HG03558 (cell line): ENCODE measurements around the gene DGKG.

Experiments used
- ATAC-seq: cut with Tn5 transposase; IDR thresholded peaks from one replicate; pipeline ENCODE4 v1.9.1; 2021; ENCODE audit warnings: moderate number of reproducible peaks; ENCODE audit not compliant: unreplicated experiment; ENCODE audit errors: extremely low read depth

DGKG gene

DNA sequence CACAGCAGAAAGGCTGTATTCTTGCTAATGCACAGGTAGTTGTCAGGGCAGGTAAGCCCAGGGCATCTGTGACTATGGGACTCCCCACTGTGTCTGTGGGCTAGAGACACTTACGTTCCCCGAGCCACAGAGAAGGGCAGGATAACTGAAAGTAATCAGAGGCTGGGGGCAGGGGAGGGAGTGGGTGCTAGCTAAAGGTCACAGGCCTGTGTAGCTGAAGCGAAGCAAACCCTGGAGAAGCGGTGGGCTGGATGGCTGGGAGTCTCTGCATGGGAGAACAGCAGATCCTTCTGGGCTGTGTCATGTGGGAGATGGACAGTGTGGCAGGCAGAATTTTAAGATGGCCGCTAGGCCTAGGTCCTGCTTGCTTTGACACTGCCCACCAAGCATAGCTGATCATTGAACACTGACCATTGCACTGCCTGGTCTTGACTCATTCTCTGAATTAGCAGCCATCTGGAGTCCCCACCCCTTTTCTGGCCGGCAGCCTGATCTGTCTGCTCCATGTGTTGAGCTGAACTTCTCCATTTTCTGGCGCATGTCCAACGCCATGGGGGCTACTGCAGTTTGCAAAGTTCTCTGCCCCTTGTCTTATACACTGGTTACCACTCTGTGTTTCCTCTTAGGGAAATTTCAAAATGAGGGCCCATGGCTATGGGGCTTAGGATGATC is 110.0 kb downstream of the DGKG start:
- ATAC-seq = no peak

DNA sequence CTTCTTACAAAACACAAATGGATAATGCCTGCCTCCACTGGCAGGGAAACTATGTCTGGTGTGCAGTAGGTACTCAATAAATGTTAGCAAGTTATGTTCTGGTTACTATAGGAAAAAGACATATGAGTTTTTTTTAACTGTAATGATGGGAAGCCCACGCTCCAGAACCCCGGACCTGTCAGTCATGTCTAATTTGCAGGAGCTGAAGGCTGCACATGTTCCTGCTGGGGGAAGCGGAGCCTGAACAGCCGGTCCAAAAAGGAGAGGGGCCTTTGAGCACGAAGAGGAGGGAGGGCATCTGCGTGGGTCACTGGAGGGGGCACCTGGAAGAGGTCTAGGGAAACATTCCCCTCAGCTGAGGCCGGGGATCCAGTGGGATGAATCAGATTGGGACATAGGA is 113.2 kb downstream of the DGKG start:
- ATAC-seq = no peak

DNA sequence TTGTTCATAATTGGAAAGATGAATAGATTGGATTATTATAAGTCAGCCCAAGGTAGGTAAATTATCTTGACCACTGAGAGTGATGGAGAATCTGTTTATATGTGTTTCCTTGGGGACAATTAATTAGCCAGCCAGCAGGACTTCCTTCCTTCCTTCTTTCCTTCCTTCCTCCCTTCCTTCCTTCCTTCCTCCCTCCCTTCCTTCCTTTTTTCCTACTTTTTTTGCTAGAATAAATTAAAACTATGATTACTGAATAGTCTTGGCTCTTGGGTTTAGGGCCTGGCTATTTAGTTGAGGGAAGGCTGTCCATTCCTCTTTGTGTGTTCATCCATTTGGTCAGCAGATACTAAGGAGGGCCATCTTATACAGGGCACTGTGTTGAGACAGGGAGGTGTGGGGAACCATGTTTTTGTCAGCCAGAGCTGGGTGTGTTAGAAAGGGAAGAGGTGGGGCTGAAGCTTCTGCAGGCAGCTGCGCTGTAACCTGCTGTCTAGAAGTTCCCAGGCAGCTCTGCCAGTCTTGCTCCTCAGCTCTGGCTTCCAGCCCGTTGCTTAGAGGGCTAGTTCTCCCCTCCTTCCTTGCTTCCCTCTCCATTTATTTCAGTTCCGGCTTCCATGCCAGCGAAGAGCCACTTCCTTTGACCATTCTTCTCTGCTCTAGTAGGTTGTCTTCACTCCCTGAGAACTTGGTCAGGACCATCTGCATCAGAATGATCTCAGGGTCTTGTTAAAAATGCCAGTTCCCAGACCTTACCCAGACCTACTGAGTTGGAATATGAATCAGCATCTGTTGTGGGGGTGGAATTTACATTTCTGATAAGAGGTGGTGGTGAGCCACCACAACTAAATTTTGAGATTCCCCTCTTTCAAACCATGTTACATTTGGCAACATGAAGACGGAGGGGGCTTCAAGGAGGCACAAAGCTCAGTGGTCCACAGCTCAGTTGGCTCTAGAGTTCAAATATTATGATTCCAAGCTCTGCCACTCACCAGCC is 113.9 kb downstream of the DGKG start:
- no peak for ATAC-seq

DNA sequence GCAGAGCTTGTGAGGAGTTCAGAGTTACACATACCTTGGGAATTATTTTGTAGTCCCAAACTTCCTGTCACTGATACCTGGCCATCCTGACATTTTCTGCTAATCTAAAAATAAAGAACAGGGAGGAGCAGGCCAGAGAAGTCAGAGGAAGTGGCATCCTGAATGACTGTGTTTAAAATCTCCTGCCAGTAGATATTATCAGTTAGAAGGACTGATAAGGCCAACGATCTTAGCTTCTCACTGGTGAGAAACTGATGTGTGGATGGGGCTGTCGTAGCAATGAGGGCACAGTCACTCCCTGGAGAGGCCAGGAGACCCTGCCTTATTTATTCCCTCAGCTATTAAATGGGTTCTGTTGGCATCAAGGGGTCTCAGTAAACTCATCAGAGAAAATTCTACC is 115.1 kb downstream of the DGKG start:
- ATAC-seq = no peak

DNA sequence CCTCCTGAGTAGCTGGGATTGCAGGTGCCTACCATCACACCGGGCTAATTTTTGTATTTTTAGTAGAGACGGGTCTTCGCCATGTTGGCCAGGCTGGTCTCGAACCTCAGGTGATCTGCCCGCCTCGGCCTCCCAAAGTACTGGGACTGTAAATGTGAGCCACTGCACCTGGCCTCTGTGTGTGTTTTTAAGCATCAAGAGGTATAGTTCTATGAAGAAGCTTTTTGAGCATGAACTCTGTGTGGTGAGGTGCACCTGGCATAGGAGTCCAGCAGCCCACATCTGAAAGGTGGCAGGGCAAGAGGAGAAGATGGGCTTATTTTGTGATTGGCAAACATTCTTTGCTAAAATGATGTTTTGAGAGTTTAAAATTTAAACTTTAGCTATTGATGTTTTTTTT is 118.0 kb downstream of the DGKG start:
- ATAC-seq = no peak

DNA sequence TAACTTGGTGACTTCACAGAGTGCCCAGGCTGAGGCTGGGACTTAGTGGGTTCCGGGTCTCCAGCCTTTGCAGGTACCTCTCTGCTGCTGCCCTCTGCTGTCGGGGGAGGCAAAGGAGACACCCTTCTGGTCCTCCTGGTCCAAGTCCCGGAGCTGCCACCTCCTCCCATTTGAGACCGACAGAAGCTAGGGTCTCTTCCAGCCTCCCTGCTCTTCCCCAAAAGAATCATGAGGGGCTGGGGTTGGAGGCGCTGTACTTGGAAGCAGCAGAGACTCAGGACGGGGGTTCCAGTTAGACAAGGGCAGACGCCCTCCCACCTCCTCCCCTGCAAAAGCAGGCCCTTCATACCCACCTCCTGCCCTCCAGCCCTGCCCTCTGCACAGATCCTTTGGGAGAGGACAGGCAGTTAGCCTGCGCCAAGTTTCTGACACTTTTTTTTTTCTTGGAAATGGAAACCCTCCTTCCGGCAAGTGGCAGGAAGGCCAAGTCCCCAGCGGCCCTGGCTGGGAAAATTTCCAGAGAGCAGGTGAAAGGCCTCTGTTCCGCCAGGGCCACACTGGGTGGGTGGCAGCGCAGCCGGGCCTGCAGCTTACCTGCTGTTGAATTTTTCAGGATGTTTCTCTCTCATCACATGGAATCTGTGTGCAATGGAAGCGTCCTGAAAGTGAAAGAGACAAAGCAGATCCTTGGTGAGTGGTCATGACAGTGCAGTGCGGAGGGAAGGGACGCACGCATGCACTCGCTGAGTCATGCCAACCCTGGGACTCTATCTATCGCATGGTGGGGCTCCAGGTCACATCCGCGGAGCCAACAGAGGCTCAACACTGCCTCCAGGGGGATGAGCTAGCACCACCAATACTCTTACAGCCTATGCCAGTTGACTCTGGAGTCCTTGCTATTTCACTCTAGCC is 119.9 kb downstream of the DGKG start:
- peak; percentile 37 for ATAC-seq

DNA sequence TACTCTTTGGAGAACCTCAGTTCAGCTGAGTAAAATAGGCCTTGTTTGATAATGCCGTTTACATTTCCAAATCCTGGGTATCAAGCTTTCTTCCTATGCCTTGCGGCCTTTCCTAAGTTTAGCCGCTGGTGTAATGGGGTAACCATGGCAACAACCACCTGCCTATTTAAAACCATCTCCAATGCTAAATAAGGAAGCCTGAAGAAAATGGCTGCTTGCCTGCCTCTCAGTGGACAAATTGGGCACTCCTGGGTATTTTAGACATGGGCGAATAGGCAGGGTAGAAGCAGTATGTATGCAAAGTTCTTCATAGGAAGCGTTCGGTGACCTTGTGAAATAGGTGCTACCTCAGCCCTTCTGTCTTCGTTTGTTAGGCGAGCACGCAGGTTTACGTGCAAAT is 122.7 kb downstream of the DGKG start:
- no peak for ATAC-seq

DNA sequence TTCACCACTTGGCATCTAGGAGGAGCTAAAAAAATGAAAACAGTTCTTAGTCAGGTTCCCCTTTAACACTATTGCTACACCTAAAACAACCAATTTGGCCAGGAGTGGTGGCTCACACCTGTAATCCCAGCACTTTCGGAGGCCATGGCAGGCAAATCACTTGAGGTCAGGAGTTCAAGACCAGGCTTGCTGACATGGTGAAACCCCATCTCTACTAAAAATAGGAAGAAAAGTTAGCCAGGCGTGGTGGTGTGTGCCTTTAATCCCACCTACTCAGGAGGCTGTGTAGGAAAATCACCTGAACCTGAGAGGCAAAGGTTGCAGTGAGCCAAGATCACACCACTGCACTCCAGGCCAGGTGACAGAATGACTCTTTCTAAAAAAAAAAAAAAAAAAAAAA is 124.1 kb downstream of the DGKG start:
- no peak for ATAC-seq

DNA sequence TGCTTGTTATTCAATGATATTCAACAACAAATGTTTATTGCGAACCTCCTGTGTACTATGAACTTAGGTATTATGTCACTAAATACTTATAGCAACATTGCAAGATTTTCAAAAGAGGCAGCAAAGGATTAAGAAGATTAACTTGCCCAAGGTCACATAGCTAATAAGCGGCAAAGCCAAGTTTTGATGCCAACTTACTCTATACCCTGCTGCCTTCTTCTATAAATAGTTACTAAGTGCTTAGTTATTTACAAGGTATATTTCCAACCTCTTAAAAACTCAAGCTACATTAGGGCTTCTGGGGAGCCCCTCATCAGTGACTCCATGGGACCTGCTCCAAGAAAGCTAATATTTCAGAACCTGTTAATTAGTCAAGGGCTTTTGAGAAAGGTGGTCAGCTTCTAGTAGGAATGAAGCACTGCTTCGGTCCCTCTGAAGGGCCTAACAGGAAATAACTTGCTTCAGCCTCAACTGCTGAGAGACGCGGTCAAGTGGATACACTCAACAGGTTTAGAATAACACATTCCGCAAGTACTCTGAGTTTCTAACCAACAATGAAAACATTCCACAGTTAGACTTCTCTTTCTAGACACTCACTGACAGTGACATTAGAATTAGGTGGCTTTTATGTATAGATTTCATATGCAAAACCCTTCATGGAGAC is 125.5 kb downstream of the DGKG start:
- ATAC-seq = no peak

DNA sequence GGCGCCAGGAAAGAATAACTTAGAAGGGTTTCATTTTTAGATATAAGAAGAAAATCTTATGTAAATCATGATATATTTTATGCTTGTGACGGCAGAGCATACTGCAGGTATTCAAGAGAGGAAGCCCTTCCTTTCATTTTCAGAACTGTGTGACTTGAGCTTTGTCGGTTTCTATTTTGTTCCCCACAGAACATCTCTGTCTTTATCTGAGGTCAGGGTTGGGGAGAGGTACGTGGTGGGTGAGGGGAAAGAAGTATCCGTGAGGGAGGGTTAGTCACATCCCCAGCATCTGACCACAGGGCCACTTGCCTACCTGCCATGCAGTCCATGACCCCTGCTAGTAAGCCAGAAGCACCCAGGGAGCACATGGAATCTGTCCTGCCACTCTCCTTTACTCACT is 126.5 kb downstream of the DGKG start:
- ATAC-seq = peak; percentile 59

DNA sequence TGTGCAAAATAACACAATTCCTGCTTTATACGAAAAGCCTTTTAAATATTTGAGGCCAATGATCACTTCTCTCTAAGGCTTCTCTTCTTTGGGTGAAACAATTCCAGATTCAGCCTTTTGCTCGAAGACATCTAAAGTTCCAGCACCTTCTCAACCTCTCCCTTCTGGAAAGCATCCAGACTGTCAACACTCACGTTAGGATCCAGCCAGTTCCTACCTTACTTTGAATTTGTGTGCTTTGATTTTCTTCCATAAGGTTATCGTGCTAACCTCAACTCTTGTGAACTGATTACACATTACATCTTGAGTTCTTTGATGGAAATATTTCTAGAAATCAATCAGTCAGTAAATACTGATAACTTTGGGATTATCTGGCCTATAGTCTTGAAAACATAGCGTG is 127.9 kb downstream of the DGKG start:
- no peak for ATAC-seq

DNA sequence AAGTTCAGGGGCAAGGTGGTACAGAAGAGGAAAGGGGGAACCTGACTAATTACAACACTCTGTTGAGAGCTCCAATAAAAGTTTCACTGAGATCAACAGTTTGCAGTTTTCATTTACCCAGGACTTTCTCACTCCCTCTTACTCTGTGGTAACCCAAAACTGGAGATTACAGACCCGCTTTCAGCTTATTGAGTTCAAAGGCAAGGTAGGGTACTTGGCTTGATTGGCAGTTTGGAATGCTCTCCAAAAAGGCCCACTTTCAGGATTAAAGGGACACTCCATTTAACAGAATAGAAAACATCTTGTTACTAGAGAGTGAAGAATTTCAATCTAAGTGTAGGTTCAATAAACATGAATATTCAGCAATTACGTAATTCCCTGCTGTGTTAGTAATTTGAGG is 135.6 kb downstream of the DGKG start:
- no peak for ATAC-seq

DNA sequence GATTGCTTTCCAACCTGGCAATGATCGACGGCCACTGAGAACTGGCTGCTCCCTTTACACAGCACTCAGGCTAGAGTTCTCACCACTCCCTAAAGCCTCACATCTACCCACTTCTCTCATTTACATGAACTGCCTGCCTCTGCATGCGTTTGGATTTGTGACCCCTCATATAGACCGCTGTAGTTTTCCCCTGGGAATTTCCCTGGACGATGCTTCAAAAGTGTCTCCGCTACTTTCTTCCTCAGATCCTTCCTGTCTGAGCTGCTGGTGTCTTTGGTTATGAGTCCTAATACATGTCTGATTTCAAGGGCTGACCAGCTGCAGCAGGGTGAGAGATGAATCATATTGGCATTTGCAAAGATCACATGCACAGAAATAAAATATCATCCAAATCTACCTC is 136.4 kb downstream of the DGKG start:
- no peak for ATAC-seq

DNA sequence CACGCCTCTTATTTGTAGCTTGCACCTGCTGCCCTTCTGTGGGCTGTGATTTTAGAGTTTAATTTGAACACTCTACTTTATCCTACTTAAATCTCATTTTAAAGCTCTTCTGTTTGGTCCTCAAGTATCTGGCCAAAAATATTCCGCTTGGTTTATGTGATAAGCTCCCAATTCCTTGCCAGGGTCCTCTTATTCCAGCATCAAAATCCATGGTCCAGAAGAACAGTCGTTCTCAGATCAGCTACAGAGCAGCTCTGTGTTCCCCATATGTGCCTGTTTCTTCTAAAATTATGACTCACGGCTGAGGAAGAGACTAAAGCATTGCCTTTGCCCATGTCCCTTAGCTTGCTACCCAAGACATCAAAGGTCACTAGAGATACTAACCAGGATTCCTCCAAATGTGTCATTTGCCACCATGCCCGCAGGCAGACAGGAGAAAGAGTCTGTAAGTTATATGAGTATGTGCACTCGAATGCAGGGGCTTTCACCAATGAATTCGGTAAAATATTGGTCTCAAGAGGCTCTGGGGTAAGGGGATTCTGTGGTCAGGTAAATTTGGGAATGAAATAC is 137.9 kb downstream of the DGKG start:
- no peak for ATAC-seq

DNA sequence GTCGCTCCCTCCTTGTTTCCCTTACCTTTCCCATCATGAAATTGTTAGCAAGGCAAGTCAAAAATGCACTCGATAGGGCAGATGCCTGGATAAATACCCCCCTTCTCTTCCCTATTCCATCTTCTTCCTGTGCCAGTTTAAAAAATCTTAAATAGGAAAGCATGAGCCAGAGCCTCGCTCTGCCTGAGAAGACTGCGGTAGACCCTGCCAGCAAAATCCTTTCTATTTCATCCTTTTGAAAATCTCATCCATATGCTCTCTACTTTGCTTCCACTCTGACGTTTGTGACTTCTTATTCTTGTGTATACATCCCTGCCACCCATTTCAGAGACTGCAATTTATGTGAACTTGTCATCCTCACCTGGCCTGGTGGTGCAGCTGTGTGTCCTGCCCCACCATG is 138.6 kb downstream of the DGKG start:
- ATAC-seq = no peak

DNA sequence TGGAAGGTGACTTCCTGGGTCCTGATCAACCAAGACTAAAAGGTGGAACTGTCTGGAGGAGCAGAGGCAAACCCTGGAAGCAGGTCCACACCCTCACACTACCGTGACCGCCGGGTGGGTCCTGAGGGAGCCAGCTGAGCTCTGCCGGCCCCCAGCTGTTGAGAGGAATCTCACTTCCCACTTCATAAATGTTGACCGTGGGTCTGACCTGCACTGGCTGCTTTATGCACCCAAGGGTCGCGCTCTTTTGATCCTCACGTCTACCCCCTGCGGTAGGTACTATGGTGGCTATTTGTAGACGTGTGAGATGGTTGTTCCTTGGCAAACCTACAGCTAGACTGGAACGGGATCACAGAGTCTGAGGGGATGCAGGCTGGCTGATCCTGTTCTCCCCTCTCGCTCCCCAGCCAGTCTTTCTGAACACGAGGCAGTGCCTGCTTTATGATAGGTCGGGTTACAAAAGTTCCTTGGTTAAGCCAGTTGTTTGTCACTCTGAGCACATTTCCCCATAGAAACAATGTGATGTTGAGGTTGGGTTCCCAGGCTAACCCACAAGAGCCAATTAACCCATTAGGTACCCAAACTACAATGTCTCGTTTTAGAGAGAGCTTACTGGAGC is 140.2 kb downstream of the DGKG start:
- ATAC-seq = no peak

DNA sequence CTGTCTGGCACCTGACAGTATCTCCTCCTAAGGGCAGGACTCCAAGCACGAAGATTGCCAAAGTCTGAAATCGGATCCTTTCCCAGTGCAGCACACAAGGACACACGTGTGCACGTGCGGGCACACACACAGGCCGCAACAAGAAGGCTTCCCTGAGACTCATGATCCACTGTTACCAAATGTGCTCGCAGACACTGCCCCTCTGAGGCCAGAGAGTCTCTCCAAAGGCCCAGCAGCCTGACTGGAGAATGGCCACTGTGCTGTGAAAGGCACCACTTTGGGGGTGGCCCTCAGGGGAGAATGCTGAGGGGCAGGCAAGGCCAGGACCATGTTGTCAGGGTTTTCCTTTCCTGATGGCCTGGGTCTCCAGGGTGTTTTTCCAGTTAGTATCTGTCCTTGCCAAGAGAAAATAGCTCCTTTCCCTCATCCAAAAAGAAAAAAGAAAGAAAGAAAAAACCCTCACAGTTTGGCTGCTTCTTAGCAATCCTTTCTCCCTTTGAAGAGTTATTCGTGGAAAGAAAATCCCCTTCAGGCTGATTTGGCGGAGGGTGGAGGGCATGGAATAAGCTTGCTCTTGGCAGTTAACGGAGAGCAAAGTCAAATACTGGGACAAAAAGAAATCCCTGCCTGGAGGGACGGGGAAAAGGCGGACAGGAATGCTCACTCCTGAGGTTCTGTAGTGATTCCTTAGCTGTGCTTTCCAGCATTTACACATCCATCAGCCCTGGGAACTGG is 141.0 kb downstream of the DGKG start:
- no peak for ATAC-seq

DNA sequence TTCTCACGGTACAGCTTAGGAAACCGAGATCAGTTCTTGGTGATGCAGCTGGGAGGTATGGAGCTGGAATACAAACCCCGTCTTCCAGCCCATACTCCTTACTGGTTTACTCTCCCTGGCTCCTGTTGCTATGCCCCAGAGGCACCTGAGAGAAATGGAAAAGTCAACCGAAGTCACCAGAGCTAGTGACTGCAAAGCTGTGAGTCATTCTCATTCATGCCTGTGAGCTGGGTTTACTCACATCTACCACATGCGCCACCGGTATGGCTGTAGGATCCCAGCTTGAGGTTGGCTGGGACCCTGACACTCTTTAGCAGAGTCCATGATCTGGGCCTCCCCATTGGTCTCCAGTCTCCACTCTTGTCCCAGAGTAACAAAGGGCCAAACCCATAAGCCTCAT is 141.7 kb downstream of the DGKG start:
- ATAC-seq = no peak

DNA sequence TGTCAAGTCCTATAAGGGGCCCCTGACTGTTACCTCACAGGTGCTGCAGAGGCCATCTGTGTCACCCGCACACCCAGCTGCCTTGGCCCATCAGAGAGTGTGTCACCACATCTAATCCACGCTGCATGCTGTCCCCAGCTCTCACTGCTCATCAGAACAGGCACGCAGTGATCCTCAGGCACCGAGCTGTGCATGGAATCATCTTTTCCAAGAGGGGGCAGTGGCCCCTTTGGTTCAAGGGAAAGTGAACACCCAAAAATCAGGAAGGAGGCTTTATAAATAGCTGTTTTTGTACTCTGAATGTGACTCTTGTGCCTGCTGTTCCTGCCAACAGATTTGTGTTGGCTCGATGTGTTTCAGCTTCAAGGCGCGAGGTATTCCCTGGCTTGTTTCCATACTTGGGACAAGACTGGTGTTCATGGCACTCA is 142.8 kb downstream of the DGKG start:
- ATAC-seq = no peak
